NCI-H2196 treated with DMSO at 0.1 percent for 48 hours (cell line): ENCODE results near the gene FAM111B.
"Not testable (repeated sequence)": the region's sequence is repeated elsewhere in the genome, so short reads cannot be mapped to it uniquely, and the experiment has no call there.

Source experiments
- DNase-seq: peaks from one replicate; lab custom pipeline; 2025; ENCODE audit not compliant: unreplicated experiment; lab: John Stamatoyannopoulos, UW

Gene FAM111B, protein sequence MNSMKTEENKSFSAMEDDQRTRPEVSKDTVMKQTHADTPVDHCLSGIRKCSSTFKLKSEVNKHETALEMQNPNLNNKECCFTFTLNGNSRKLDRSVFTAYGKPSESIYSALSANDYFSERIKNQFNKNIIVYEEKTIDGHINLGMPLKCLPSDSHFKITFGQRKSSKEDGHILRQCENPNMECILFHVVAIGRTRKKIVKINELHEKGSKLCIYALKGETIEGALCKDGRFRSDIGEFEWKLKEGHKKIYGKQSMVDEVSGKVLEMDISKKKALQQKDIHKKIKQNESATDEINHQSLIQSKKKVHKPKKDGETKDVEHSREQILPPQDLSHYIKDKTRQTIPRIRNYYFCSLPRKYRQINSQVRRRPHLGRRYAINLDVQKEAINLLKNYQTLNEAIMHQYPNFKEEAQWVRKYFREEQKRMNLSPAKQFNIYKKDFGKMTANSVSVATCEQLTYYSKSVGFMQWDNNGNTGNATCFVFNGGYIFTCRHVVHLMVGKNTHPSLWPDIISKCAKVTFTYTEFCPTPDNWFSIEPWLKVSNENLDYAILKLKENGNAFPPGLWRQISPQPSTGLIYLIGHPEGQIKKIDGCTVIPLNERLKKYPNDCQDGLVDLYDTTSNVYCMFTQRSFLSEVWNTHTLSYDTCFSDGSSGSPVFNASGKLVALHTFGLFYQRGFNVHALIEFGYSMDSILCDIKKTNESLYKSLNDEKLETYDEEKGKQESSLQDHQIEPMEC

DNA sequence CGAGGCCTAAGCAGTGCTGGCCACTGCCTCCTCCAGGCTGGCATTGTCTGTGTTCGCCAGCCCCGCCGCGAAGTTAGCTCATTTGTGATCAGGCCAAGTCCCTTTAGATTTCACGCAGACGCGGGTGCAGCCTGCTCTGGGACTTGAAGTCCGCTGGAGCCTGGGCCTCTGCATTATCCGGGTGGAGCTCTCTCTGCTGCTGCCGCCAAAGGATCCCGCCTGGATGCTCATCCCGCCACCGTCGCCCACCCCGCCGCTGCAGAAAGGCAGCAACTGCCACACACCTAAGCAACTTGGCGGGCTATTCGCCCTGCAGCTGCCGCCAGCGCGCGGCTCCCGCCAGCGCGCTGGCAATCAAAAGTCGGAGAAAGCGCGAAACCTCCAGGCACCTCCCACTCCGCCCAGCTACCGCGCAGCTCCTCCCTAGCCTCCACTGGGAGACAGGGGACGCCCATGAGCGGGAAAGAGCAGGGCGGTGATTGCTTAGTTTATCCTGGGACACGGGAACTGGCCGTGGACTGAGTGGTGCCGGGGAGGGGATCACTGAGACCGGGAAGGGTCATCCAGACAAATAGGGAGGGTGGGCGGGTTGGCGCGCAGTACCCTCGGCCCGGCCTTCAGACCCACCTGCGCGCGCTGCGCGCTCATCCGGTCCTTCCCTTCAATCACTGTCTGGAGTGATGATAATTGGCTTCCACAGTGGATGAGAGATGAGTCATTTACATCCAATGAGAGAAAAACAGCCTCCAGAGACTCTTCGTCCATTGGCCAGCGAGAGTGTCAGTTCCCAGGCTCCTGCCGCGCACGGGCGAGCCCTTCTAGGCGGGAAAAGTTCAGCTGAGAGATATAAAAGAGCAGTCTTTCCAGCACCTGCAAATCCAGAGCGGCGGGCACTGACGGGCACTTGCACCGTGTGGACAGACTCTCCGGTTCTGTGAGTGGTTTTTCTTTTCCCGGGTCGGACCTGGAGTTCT, at the start of gene FAM111B:
TSS of gene FAM111B (plus strand) at position 875 of the 974 bp plus-strand sequence. CDS start 2,389 bp downstream, outside the sequence.
- peak; percentile 96 for DNase-seq

DNA sequence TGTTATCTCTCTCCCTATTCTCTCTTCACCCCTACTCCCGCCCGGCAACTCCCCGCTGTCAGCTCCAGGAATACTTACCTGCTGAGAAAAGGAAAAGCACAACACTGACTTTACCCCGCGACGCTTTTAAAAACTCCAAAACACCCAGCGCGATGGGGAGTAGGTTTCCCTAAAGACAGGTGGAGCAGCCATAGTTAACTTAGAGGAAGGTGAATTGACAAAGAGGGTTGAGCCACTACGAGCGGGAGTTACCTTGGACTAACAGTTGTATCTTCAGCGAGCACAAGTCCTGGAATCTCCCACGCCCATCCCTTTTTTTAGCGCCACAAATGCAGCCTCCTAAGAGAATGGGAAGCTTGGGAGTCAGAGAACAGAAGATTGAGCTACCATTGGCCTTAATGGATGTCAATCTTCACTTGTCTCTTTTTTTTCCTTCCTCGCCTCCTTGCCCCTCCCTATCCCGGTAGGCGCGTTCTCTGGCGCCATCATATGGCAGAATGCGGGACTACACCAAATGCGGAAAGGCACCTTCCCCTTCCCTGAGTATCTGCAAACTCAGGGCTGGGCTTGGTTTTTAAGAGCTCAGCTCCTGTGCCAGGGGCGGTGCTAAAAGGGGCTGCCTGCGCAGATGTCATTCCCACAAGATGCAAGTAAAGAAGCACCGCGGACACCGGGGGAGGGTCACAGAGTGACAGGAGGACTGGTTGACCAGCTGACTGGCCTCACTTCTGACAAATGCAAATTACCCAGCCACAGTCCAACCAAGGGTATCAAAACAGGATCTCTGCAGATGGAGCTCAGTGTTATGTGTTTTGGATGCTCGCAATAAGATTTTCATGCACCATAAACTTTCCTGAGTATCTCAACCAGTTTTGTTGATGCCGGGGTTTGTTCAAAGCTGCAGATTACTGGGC, 48.7 kb upstream of the FAM111B start:
- DNase-seq: peak; percentile 35

DNA sequence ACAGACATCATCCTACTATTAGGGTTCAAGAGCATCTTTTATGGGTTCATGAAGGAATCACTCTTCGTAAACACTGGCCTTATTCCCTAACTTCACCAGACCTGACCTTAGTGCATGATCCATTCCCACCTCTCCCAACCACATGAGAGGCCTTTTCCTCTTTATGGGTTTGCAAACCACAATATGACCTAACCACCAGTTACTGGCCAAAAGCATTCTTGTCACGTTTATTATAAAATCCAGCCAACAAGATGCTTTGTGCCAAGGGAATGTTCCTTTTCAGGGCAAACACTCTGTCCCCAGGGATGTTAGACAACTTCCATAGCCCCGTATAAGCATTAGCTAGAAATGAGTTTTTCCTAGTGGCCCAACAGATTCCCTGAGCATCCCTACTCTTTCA, 46.9 kb upstream of the FAM111B start:
- DNase-seq: not testable (repeated sequence)

DNA sequence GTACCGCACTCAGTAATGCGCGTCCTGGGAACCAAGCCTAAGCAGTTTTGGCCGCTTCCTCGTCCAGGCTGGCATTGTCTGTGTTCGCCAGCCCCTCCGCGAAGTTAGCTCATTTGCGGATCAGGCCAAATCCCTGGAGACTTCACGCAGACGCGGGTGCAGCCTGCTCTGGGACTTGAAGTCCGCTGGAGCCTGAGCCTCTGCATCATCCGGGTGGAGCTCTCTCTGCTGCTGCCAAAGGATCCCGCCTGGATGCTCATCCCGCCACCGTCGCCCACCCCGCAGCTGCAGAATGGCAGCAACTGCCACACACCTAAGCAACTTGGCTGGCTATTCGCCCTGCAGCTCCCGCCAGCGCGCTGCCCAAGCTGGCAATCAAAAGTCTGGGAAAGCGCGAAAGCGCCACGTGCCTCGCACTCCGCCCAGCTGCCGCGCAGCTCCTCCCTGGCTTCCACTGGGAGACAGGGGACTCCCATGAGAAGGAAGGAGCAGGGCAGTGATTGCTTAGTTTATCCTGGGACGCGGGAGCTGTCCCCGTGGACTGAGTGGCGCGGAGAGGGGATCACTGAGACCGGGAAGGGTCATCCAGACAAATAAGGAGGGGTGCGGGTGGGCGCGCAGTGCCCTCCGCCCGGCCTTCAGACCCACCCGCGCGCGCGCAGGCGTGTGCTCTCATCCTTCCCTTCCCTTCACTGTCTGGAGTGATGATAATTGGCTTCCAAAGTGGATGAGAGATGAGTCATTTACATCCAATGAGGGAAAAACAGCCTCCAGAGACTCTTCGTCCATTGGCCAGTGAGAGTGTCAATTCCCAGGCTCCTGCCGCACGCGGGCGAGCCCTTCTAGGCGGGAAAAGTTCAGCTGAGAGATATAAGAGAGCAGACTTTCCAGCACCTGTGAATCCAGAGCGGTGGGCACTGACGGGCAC, 44.2 kb upstream of the FAM111B start:
- DNase-seq: no peak

DNA sequence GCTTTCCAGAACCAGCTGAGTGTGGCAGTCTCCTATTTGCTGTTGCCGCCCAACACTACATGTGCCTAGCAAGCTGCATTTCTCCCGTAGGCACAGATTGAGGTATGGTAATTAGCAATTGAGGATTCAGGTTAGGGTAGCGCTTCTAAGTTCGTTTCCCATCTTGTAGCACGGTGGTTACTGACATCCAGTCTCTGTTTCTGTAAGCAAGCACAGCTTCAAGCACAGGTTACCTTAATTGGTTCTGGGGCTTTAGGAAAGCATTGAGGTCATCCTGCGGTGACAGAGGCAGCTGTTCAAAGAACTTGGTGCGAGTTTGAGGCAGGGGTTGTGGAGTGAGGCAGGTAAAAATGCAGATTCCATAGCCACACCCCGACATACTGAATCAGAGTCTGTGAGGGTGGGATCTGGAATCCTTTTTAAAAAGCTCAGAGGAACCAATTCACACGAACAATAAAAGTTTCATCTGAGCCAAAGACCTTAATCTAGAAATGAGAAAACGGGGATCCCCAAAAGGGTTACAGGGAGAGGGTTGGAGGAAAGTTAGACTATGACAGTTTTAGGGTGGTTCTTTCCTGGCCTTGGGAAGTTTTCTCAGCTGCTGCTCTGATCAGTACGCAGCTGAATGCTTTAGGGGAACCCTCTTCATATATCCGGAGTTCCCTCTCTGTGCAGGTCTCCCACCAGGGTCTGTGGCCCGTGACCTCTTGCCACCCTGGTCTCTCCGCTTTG, 42.9 kb upstream of the FAM111B start:
- DNase-seq: not testable (repeated sequence)

DNA sequence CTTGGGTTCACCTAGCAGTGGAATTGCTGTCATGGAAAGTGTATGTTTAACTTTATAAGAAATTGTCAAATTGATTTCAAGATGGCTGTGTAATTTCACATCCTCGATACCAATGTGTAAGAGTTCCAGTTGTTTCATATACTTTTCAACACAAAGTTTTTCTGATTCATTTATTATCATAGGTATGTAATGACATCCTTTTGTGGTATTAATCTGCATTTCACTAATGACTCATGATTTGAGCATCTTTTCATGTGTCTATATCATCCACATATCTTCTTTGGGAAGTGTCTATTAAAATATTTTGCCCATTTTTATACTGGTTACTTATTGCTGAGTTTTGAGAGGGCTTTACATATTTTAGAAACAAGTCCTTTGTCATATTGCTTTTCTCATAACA, 38.0 kb upstream of the FAM111B start:
- no peak for DNase-seq

DNA sequence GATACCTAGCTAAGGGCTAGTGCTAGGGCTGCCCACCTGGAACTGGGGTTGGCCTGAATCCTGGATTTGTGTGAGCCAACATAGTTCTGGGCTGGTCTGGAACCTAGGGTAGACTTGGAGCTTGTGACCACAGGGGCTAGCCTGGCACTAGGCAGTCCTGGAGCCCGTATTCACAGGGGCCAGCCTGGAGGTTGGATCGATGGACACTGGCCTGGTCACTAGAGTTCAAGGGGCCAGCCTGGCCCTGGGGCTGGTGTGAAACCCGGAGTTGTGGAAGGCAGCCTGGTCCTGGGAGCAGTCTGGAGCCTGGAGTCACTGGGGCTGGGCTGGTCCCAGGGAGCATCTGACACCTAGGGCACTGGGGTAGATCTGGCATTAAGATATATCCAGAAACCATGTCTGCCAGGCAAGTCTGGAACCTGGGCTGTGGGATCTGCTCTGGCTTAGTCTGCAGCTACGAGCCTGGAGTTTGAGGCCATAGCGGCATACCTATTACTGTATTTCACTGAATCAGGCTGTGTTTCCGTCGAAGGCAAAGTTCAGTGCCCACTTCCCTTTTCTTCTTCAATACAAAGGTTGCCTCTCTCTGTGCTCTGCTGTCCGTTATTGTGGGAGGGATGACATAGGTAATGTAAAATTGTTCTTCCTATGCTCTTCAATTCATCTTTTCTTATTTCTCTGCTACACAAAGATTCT, 30.0 kb upstream of the FAM111B start:
- no peak for DNase-seq

DNA sequence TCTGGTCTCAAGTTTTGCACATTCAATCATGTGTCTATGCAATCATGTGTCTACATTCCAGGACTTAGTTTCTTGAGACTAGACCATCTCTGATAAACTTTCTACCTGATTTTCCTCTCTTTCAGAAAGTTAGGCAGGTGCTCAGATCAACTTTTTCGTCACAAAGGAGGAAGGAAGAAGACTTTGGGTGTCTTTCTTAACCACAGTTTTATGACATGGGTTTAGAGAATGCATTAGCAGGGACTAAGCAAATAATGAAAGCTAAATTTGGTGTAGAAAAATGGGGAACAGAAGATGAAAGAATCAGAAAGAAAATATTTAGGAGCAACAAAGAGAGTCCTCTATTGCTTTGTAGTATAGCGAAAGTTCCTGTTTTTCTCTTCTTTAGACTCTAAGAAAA, 28.6 kb upstream of the FAM111B start:
- DNase-seq: no peak

DNA sequence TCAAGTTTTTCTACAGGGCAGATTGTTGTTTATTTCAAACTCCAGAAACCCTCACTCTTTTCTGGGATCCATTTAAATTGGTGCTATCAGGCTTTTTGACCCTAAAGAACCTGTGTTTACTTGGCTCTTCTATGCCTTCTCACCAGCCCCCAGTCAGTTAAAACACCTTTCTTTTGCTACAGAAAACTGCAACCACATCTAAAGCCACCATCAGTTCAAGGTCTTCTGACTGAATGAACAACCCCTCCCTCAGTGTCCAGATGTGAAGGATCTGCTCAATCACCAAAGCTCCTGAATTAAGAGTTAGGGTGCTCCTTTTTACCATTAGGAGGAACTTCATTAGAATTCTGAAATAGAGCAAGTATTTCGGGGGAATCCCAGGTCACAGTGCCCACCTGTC, 28.0 kb upstream of the FAM111B start:
- no peak for DNase-seq

DNA sequence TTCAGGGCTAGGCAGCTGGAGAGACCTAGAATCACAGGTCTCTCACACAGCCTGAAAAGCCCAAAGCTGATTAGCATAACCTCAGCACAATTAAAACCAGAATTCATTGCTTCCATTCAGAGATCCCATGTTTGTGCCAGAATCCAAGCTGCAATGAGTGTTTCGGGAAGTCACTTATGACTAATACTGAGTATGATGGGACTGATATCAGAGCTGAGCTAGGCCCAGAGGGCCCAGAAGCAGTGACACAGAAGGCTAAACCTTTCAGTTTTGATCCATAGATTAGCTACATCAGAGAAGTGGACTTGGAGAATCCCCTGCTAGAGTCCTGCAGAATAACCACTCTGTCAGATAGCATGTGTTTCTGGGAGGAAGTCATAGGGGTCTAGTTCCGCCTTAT, 26.6 kb upstream of the FAM111B start:
- not testable (repeated sequence) for DNase-seq

DNA sequence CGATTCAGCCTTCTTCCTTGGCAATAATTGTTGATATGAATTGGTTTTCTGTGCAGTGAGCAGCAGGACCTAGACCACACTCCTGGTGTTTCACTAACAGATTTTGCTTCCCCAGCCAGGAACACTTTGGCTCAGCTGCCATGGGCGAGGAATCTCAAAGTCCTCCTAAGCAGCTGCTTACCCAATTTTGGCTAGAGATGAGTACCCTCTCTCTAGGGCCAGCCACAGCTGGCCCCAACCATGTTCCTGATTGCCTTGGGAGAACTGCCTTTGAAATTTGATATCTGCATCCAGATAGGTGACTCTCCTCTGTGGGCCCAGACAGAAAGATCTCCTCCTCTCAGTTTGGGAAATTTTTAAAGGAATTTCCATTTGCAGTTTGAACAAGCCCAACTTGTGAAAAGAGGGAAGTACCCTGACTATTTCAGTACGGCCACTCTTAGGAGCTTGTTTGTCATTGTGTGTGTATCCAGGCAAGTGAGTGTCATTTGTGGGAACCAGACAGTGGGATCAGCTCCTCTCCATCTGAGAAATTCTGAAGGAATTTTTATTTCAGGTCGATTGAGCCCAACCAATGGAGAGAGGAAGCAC, 25.5 kb upstream of the FAM111B start:
- not testable (repeated sequence) for DNase-seq

DNA sequence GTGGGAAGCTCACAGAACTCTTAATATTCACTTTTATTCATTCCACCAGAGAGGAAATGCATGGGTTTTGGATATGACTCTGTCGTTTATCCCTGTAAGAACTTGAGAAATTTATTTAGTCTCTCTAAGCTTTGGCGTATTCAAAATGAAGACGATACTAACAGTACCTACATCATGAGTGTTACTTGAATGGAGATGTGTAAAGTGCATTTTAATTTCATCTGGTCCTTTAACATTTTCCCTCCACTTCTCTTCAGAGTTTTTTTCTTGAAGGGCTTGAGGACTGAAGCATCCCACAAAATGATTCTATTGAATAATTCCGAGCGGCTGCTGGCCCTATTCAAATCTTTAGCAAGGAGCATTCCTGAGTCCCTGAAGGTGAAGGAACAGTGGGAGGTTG, 21.0 kb upstream of the FAM111B start, which contains the start of gene GLYATL1B:
TSS of gene GLYATL1B (plus strand) at position 301 of the 400 bp plus-strand sequence. CDS start at position 301, 0 bp downstream.
- not testable (repeated sequence) for DNase-seq

DNA sequence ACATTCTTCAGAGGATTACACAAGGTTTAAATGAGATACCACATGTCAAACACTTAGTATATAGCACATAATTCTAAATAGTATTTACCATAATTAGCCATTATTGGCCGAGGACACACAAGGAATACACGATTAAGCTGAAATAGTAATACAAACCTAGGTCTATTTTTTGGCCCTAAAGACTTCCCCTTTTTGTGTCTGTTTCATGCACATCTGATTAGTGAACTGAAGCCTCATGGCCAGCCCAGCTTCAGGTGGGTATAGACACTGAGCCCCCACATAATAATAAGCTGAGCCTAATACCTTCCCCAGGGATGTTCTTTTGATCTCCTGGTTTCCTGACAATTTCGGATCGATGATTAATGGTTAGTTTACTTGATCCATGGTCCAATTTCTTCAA, 18.9 kb upstream of the FAM111B start:
- no peak for DNase-seq

DNA sequence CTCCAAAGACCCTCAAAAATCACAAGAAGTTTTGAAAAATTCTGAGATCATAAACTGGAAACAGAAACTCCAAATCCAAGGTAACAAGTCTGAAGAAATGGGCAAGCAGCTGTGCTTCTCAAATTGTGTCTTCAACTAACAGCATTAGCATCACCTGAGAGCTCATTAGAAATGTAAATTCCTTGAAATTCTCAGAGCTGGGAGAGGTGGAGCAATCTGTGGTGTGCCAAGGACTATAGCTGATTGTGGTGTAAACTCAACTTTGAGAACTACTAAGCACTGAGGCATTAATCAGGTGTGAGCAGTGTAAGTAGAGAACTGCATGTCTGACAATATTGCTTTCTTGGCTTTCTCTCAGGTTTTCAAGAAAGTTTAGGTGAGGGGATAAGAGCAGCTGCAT, 13.5 kb upstream of the FAM111B start:
- not testable (repeated sequence) for DNase-seq

DNA sequence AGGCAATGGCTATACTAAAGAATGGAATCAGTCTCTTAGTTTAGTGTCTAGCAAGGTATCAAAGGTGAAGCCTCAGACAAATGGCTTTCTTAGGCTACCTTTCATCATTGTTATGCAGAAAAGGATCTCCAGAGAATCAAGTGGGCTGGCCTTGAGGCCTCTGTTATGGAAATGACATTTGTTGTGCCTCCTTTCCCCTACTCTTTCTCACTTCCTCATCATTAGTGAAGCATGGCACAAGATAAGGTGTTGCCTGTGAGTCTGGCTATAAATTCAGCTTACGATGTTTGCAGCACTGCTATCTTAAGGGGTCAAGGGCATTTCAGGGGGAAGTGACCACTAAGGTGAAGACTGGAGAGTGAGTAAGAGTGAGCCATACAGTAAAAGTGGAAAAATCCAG, 11.8 kb upstream of the FAM111B start:
- DNase-seq: not testable (repeated sequence)

DNA sequence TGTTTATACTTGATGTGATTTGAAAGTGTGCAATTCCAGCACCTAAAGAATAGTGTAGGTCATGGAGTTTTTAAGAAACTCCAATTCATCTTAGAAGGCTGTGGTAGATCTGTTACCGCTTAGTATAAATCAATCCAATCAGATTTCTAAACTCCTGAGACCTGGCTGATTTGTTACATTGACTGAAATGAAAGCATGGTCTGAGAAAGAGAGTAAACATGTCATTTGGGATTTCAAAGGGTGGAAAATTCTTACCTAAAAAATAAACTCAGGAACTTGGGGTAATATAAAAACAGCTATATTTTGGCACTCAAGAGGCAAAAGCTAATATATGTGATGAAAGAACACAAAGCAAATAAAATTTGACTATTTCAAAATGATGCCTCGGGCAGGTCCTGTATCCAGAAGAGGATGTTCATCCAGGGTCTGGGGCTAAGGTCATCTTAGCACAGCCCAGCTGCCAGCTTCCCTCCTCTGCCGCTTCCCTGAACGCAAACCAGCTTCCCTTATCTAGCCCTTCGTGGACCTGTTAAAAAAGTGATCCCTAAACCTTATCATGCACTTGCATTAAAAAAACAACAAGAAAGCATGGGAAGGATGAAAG, 11.0 kb upstream of the FAM111B start:
- DNase-seq: not testable (repeated sequence)
